ENCODE measurements around the gene MAPK10.
A peak's percentile ranks its signal among the peaks of the same experiment; 100 is the strongest.
"Not testable (repeated sequence)": the region's sequence is repeated elsewhere in the genome, so short reads cannot be mapped to it uniquely, and the experiment has no call there.

MAPK10 gene

GRCh38 chr4:85965529-85965928, 394.3 kb downstream of the MAPK10 start:
- H3K4me3 ChIP-seq (ENCODE audit: control insufficient read depth, low read depth, low read length), result no peak overlapping the region
- no peak for TF ChIP-seq CTCF (IDR thresholded peaks at IDR 0.05; ENCODE audit: control insufficient read depth, insufficient read depth, low read depth, low read length, missing control alignments)
- no peak for DNase-seq (ENCODE audit: low read depth)

- not testable (repeated sequence) for DNase-seq (ENCODE audit: low read depth); H3K4me3 ChIP-seq (ENCODE audit: control insufficient read depth, low read depth, low read length)
These were observed 394.8 kb downstream of the MAPK10 start for GRCh38 chr4:85965017-85965416.

- peak; percentile 32 for TF ChIP-seq CTCF (IDR thresholded peaks at IDR 0.05; ENCODE audit: control insufficient read depth, insufficient read depth, low read depth, low read length, missing control alignments)
- H3K4me3 ChIP-seq (ENCODE audit: control insufficient read depth, low read depth, low read length), result no peak overlapping the region
- no peak for DNase-seq (ENCODE audit: low read depth)
These were observed 395.6 kb downstream of the MAPK10 start for GRCh38 chr4:85964298-85964697.

- DNase-seq (ENCODE audit: low read depth), result no peak
- TF ChIP-seq CTCF (IDR thresholded peaks at IDR 0.05; ENCODE audit: control insufficient read depth, insufficient read depth, low read depth, low read length, missing control alignments), result no peak
- no peak overlapping the region for H3K4me3 ChIP-seq (ENCODE audit: control insufficient read depth, low read depth, low read length)
These were observed 396.6 kb downstream of the MAPK10 start for GRCh38 chr4:85963231-85963630.

- TF ChIP-seq CTCF (IDR thresholded peaks at IDR 0.05; ENCODE audit: control insufficient read depth, insufficient read depth, low read depth, low read length, missing control alignments), result no peak
- DNase-seq (ENCODE audit: low read depth), result no peak
- H3K4me3 ChIP-seq (ENCODE audit: control insufficient read depth, low read depth, low read length), result no peak overlapping the region
These were observed 398.0 kb downstream of the MAPK10 start for GRCh38 chr4:85961887-85962286.

- no peak overlapping the region for H3K4me3 ChIP-seq (ENCODE audit: control insufficient read depth, low read depth, low read length)
- TF ChIP-seq CTCF (IDR thresholded peaks at IDR 0.05; ENCODE audit: control insufficient read depth, insufficient read depth, low read depth, low read length, missing control alignments), result no peak
- no peak for DNase-seq (ENCODE audit: low read depth)
These were observed 403.4 kb downstream of the MAPK10 start for GRCh38 chr4:85956293-85956945.

- TF ChIP-seq CTCF (IDR thresholded peaks at IDR 0.05; ENCODE audit: control insufficient read depth, insufficient read depth, low read depth, low read length, missing control alignments), result no peak
- no peak overlapping the region for H3K4me3 ChIP-seq (ENCODE audit: control insufficient read depth, low read depth, low read length)
- no peak for DNase-seq (ENCODE audit: low read depth)
These were observed 404.1 kb downstream of the MAPK10 start for GRCh38 chr4:85955620-85956292.
